Measurements from ENCODE around the gene CFHR1.

Gene CFHR1

DNA sequence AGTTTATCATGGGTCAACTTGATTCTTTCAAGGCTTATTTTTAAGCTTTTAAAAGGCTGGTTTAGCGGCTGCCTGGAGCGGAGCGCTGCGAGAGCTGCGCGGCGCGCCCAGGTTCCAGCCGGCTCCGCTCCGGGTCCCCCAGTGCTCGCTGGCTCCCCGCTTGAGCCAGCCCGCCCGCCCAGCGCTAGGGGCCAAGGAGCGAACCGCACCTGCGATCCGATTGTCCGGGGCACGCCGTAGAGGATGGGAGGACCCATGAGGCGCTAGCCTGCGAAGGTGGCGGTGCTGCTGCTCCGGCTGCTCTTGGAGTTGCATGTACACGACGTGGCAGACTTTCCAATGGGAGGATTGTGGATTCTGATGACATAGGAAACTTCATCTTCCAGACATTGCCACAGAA, 58.4 kb downstream of the CFHR1 start:
- DNase-seq (ENCODE audit: low read depth) = no peak
